Measurements from ENCODE around the gene SERGEF.

Gene SERGEF

DNA sequence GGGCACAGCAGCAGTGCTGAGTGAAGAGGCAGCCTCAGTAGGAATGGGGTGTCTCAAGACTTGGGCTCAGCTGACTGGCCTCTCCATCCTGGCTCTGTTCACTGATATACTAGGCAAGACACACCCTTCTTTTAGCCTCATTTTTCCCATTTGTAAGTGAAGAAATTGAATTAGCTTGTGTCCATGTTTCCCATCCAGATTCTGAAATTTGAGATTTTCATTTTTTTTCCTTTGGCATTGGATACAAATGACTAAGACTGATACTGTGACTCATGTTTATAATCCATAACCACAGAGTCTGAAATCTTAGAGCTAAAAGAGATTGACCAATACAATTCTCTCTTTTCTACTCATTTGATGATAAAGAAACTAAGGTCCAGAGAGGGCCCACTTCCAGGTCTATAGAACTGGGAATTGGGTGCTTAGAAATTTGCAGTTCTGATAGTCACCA is 167.4 kb downstream of the SERGEF start:
- no peak overlapping the region for H3K27ac ChIP-seq

DNA sequence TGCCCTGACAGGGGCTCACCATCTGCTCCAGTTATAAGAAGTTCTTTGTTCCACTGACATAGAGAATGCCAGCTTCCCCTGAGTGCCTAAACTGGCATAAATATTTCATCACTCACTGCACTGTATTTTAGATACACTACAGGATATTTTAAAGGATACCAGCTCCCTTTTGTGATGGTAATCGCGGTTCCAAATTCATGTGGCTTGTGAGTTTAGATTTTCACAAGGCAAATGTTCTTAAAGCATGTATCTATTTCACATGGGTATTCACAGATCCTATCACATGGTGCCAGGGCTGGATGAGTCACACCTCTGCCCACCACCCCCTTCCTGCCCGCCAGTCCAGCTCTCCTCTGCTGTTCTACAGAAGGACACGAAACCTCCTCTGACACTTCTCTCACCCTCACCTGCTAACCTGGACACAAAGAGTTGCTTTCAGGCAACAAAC is 172.7 kb downstream of the SERGEF start:
- H3K27ac ChIP-seq, result no peak overlapping the region
- TF ChIP-seq, protein P1, sequence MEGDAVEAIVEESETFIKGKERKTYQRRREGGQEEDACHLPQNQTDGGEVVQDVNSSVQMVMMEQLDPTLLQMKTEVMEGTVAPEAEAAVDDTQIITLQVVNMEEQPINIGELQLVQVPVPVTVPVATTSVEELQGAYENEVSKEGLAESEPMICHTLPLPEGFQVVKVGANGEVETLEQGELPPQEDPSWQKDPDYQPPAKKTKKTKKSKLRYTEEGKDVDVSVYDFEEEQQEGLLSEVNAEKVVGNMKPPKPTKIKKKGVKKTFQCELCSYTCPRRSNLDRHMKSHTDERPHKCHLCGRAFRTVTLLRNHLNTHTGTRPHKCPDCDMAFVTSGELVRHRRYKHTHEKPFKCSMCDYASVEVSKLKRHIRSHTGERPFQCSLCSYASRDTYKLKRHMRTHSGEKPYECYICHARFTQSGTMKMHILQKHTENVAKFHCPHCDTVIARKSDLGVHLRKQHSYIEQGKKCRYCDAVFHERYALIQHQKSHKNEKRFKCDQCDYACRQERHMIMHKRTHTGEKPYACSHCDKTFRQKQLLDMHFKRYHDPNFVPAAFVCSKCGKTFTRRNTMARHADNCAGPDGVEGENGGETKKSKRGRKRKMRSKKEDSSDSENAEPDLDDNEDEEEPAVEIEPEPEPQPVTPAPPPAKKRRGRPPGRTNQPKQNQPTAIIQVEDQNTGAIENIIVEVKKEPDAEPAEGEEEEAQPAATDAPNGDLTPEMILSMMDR (conservative IDR thresholded peaks at IDR 0.05), result no peak

More for the DNA sequence above, 167.4 kb downstream of the SERGEF start:
- TF ChIP-seq, protein P1 (conservative IDR thresholded peaks at IDR 0.05), result no peak

DNA sequence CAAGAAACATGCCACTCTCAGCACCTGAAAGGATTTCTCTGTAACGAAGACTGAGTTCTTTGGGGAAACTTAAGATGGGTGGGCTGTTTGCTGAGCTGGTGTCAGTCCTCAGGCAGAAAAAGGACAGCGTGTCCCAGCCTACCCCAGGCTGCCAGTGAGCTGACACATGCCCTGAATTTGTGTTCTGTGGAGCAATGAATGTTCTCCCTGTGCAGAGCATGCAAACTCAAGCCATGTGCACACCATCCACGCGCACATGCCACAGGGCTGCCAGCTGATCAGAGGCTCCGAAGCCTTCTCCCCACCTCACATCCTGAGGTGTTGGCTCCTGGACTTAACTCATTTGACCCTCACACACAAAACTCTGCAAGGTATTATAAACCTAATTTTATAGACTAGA is 173.4 kb downstream of the SERGEF start:
- TF ChIP-seq, protein P1 (conservative IDR thresholded peaks at IDR 0.05), result no peak

DNA sequence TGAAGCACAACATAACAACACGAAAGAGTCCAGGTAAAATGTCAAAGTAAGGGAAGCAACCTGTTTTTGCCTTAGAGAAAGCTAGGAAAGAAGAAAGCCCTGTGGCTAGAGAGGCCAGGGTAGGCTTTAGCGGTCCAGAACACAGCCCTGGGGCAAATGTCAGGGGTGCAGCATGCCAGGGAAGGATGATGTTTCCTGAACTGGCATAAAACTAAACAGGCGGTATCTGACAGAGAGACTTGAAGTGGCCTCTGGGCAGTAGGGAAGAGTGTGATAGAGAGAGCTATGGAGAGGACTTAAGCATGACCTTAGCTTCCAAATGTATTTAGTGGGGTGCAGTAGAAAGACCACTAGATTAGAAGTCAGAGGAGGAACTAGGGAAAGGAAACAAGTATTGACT is 174.7 kb downstream of the SERGEF start:
- TF ChIP-seq, protein P1 (conservative IDR thresholded peaks at IDR 0.05), result no peak
- no peak overlapping the region for H3K27ac ChIP-seq

More for the DNA sequence above, 173.4 kb downstream of the SERGEF start:
- no peak overlapping the region for H3K27ac ChIP-seq

DNA sequence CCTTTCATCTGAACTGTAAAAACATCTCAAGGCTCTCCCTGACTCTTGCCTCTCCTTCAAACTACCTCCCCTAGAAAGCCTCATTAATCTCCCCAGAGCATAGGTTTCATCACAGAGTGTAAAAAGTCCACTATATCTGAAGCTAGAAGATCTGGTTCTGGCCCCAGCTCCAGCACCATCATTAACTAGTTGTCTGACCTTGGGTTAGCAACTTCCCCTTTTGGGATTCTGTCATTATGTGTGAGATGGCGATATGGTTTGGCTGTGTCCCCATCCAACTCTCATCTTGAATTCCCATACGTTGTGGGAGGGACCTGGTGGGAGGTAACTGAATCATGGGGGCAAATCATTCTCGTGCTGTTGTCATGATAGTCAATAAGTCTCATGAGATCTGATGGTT is 181.0 kb downstream of the SERGEF start:
- no peak overlapping the region for H3K27ac ChIP-seq
- TF ChIP-seq, protein P1 (conservative IDR thresholded peaks at IDR 0.05), result no peak

DNA sequence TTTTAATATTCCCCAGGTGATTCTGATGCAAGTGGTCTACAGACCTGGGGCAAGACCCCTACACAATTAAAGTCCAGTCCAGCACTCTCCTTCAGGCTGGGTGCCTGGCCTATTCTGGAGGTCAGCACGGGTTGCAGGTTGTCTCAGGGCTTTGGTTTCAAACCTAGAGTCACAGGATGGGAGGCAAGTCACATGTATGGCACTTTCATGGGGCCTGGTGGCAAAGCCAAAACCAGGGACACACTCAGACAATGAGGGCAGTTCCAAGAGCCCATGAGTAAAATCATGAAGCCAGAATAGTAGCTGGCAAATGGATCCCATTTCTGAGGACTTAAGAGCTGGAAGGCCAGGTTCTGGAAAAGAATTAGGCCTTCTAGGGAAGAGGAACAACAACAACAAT is 181.6 kb downstream of the SERGEF start:
- TF ChIP-seq, protein P1 (conservative IDR thresholded peaks at IDR 0.05), result no peak
- H3K27ac ChIP-seq, result no peak overlapping the region

DNA sequence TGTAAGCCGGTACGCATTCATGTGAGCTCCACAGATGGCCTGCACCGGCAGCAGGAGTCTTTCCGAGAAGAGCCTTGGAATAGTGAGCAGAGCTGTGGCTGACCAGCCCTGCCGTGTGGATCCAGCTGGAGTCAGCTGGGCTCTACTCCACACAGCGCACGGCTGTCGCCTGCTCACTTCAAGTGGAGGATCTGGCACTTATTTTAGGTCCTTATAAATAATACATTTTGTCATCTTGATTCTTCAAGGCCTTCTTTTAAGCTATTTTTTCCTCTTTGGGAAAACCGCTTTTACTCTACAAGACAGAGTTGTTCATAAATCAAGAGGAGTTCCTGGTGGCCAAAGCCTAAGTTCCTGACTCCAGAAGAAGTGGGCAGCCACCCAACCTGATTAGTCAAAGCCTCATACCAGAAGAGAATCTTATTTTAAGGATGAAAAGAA is 184.5 kb downstream of the SERGEF start:
- TF ChIP-seq, protein P1 (conservative IDR thresholded peaks at IDR 0.05), result no peak
- no peak overlapping the region for H3K27ac ChIP-seq

All from VCaP (cell line).